HEK293 (cell line): ENCODE data around the gene CBR1.

Experiments
- CTCF ChIA-PET: fragments of 350-600 bp; formaldehyde crosslinking; extraction: SDS; loops from one replicate; lab custom pipeline; 2021; ENCODE audit warnings: antibody characterized with exemption; lab: Yijun Ruan, JAX
- POLR2A ChIA-PET: fragments of 300-600 bp; formaldehyde crosslinking; extraction: SDS; loops from one replicate; lab custom pipeline; 2020; ENCODE audit warnings: antibody characterized with exemption, inconsistent platforms; lab: Yijun Ruan, JAX
- H3K27ac ChIP-seq: fragments of 200-500 bp; sonication (Bioruptor generic); 2 replicates; pipeline ENCODE4 v1.5.1; 2014; ENCODE audit warnings: low read depth, low read length, control low read depth, inconsistent platforms; ENCODE audit errors: extremely low read depth
- H3K36me3 ChIP-seq, 2 experiments: fragments of 200-500 bp in 1 of 2; sonication (Bioruptor generic) in 1 of 2; 1 replicate in 1 of 2; 2 replicates in 1 of 2; pipeline ENCODE4 v1.5.1; 2014 to 2017; ENCODE audit warnings: inconsistent platforms in 2 of 2, low read length in 2 of 2; ENCODE audit not compliant: control insufficient read depth in 2 of 2, insufficient read depth in 1 of 2
- H3K4me1 ChIP-seq: fragments of 200-500 bp; sonication (Bioruptor generic); 2 replicates; pipeline ENCODE4 v1.5.1; 2014; ENCODE audit warnings: mild to moderate bottlenecking, low read length, inconsistent platforms; ENCODE audit not compliant: control insufficient read depth, insufficient read depth
- H3K4me3 ChIP-seq: 2 replicates; pipeline ENCODE4 v1.5.1; 2011; ENCODE audit warnings: low read depth, mild to moderate bottlenecking, control low read depth, low read length, moderate library complexity
- H3K9me3 ChIP-seq: fragments of 200-500 bp; sonication (Bioruptor generic); 2 replicates; pipeline ENCODE4 v1.5.1; 2014; ENCODE audit warnings: low read depth, low read length, inconsistent platforms; ENCODE audit not compliant: control insufficient read depth, insufficient read depth
- AEBP2 ChIP-seq: fragments of 450-650 bp; formaldehyde crosslinking; IDR thresholded peaks from 2 replicates; pipeline ENCODE4 v1.5.1; 2016; ENCODE audit warnings: missing biosample characterization, missing genetic modification characterization, borderline replicate concordance
- GLI4 ChIP-seq: fragments of 450-650 bp; formaldehyde crosslinking; IDR thresholded peaks from 2 replicates; pipeline ENCODE4 v1.5.1; 2016; ENCODE audit warnings: missing biosample characterization, missing genetic modification characterization
- IKZF3 ChIP-seq: fragments of 450-650 bp; IDR thresholded peaks from 2 replicates; pipeline ENCODE4 v1.5.0; 2018; ENCODE audit warnings: missing biosample characterization, mild to moderate bottlenecking, missing genetic modification characterization, moderate library complexity
- KLF16 ChIP-seq: fragments of 450-650 bp; formaldehyde crosslinking; IDR thresholded peaks from 2 replicates; pipeline ENCODE4 v1.5.1; 2017; ENCODE audit warnings: missing biosample characterization, missing genetic modification characterization
- KLF7 ChIP-seq: fragments of 450-650 bp; formaldehyde crosslinking; IDR thresholded peaks from 2 replicates; pipeline ENCODE4 v1.5.1; 2016; ENCODE audit warnings: missing biosample characterization, missing genetic modification characterization, borderline replicate concordance
- PBX3 ChIP-seq: sonication (generic); formaldehyde crosslinking; IDR thresholded peaks from 2 replicates; pipeline ENCODE4 v1.8.1; 2022; ENCODE audit warnings: mild to moderate bottlenecking, moderate library complexity, missing genetic modification reagents
- SETDB1 ChIP-seq: IDR thresholded peaks from one replicate; pipeline ENCODE4 v1.6.1; 2017; ENCODE audit warnings: mild to moderate bottlenecking, low read length, moderate library complexity, mixed read lengths; ENCODE audit not compliant: insufficient read length
- SP7 ChIP-seq: fragments of 450-650 bp; formaldehyde crosslinking; IDR thresholded peaks from 2 replicates; pipeline ENCODE4 v1.5.1; 2016; ENCODE audit warnings: missing biosample characterization, missing genetic modification characterization
- ZNF10 ChIP-seq: fragments of 450-650 bp; formaldehyde crosslinking; IDR thresholded peaks from 2 replicates; pipeline ENCODE4 v1.5.1; 2017; ENCODE audit warnings: missing biosample characterization, missing genetic modification characterization
- ZNF16 ChIP-seq: fragments of 450-650 bp; formaldehyde crosslinking; IDR thresholded peaks from 2 replicates; pipeline ENCODE4 v1.5.1; 2016; ENCODE audit warnings: low read depth, missing biosample characterization, missing genetic modification characterization
- ZNF211 ChIP-seq: fragments of 450-650 bp; formaldehyde crosslinking; IDR thresholded peaks from 2 replicates; pipeline ENCODE4 v1.5.1; 2016; ENCODE audit warnings: low read depth, missing biosample characterization, missing genetic modification characterization
- ZNF221 ChIP-seq: fragments of 450-650 bp; formaldehyde crosslinking; IDR thresholded peaks from 2 replicates; pipeline ENCODE4 v1.5.1; 2017; ENCODE audit warnings: missing biosample characterization, missing genetic modification characterization, borderline replicate concordance
- ZNF324 ChIP-seq: fragments of 450-650 bp; formaldehyde crosslinking; IDR thresholded peaks from 2 replicates; pipeline ENCODE4 v1.5.1; 2016; ENCODE audit warnings: missing biosample characterization, missing genetic modification characterization
- ZNF394 ChIP-seq: fragments of 450-650 bp; formaldehyde crosslinking; IDR thresholded peaks from 2 replicates; pipeline ENCODE4 v1.5.1; 2016; ENCODE audit warnings: missing biosample characterization, missing genetic modification characterization, mild to moderate bottlenecking, moderate library complexity, borderline replicate concordance
- ZNF501 ChIP-seq: fragments of 450-650 bp; formaldehyde crosslinking; IDR thresholded peaks from 2 replicates; pipeline ENCODE4 v1.5.1; 2016; ENCODE audit warnings: missing biosample characterization, missing genetic modification characterization
- ZNF521 ChIP-seq: fragments of 450-650 bp; formaldehyde crosslinking; IDR thresholded peaks from 2 replicates; pipeline ENCODE4 v1.5.1; 2017; ENCODE audit warnings: missing biosample characterization, mild to moderate bottlenecking, missing genetic modification characterization
- ZNF530 ChIP-seq: fragments of 450-650 bp; formaldehyde crosslinking; IDR thresholded peaks from 2 replicates; pipeline ENCODE4 v1.5.1; 2016; ENCODE audit warnings: low read depth, missing biosample characterization, missing genetic modification characterization
- ZNF549 ChIP-seq: fragments of 450-650 bp; IDR thresholded peaks from 2 replicates; pipeline ENCODE4 v1.5.1; 2018; ENCODE audit warnings: missing biosample characterization, missing genetic modification characterization, mild to moderate bottlenecking, inconsistent platforms, moderate library complexity
- ZNF664 ChIP-seq: fragments of 450-650 bp; formaldehyde crosslinking; IDR thresholded peaks from 2 replicates; pipeline ENCODE4 v1.5.1; 2016; ENCODE audit warnings: missing biosample characterization, missing genetic modification characterization
- ZNF707 ChIP-seq: fragments of 450-650 bp; formaldehyde crosslinking; IDR thresholded peaks from 2 replicates; pipeline ENCODE4 v1.5.1; 2016; ENCODE audit warnings: missing biosample characterization, missing genetic modification characterization
- ZNF76 ChIP-seq: fragments of 450-650 bp; formaldehyde crosslinking; IDR thresholded peaks from 2 replicates; pipeline ENCODE4; 2016; ENCODE audit warnings: low read depth, missing biosample characterization, missing genetic modification characterization, borderline replicate concordance
- TF ChIP-seq, protein P1 (sequence below): IDR thresholded peaks from 2 replicates; pipeline ENCODE4 v1.6.1; 2011; ENCODE audit warnings: mild to moderate bottlenecking, low read depth, low read length, borderline replicate concordance
- TF ChIP-seq, protein P2 (sequence below): fragments of 450-650 bp; formaldehyde crosslinking; IDR thresholded peaks from 2 replicates; pipeline ENCODE4 v1.5.1; 2016; ENCODE audit warnings: missing biosample characterization, missing genetic modification characterization
- TF ChIP-seq, protein P3 (sequence below): fragments of 450-650 bp; formaldehyde crosslinking; IDR thresholded peaks from 2 replicates; pipeline ENCODE4 v1.5.1; 2017; ENCODE audit warnings: missing biosample characterization, missing genetic modification characterization

Gene CBR1

GRCh38 chr21:36055551-36055950 lies 14.3 kb upstream of the CBR1 start:
- H3K27ac ChIP-seq: no peak overlapping the region
- peaks cover 4% of the 10 kb centered on the region; the same call in 1 of the 2 replicates for H3K4me1 ChIP-seq
- no peak overlapping the region for H3K4me3 ChIP-seq
- ChIA-PET CTCF (interaction anchor here (0.6 to 1.1 kb wide), 2 partner anchors 8 to 57 kb away, joined by 4 read pairs; no protein-coding TSS in a partner anchor), POLR2A (no interaction called here)
- TF ChIP-seq SETDB1 (no peak), PBX3 (CRISPR knock-in tag) (no peak), AEBP2 (tag by site-specific recombination) (no peak), IKZF3 (no peak), KLF7 (tag by site-specific recombination) (no peak), ZNF707 (tag by site-specific recombination) (no peak), ZNF211 (tag by site-specific recombination) (no peak), ZNF664 (tag by site-specific recombination) (no peak), GLI4 (tag by site-specific recombination) (no peak)
- TF ChIP-seq, protein P1, sequence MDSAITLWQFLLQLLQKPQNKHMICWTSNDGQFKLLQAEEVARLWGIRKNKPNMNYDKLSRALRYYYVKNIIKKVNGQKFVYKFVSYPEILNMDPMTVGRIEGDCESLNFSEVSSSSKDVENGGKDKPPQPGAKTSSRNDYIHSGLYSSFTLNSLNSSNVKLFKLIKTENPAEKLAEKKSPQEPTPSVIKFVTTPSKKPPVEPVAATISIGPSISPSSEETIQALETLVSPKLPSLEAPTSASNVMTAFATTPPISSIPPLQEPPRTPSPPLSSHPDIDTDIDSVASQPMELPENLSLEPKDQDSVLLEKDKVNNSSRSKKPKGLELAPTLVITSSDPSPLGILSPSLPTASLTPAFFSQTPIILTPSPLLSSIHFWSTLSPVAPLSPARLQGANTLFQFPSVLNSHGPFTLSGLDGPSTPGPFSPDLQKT: no peak
- TF ChIP-seq, protein P2, sequence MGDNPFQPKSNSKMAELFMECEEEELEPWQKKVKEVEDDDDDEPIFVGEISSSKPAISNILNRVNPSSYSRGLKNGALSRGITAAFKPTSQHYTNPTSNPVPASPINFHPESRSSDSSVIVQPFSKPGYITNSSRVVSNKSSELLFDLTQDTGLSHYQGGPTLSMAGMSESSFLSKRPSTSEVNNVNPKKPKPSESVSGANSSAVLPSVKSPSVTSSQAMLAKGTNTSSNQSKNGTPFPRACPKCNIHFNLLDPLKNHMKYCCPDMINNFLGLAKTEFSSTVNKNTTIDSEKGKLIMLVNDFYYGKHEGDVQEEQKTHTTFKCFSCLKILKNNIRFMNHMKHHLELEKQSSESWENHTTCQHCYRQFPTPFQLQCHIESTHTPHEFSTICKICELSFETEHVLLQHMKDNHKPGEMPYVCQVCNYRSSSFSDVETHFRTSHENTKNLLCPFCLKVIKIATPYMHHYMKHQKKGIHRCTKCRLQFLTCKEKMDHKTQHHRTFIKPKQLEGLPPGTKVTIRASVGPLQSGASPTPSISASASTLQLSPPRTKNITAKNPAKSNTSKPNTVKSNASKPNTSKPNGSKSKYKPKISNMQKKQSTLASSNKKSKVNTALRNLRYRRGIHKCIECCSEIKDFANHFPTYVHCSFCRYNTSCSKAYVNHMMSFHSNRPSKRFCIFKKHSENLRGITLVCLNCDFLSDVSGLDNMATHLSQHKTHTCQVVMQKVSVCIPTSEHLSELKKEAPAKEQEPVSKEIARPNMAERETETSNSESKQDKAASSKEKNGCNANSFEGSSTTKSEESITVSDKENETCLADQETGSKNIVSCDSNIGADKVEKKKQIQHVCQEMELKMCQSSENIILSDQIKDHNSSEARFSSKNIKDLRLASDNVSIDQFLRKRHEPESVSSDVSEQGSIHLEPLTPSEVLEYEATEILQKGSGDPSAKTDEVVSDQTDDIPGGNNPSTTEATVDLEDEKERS: no peak
- no peaks in the 10 kb centered on the region for H3K9me3 ChIP-seq
- H3K36me3 ChIP-seq: peaks cover 51 to 77% of the 10 kb centered on the region in 2 experiments

GRCh38 chr21:36059823-36060158 lies 10.0 kb upstream of the CBR1 start:
- H3K4me3 ChIP-seq: peak overlapping the region; percentile 55
- peak overlapping the region; percentile 89 for H3K27ac ChIP-seq
- CTCF ChIA-PET: interaction anchor here (0.5 to 1.8 kb wide), 4 partner anchors 9 to 1504 kb away, joined by 3 to 6 read pairs (median 4); no protein-coding TSS in a partner anchor
- POLR2A ChIA-PET: interaction anchor here (0.6 to 2.3 kb wide), 12 partner anchors 8 to 1172 kb away, joined by 3 to 58 read pairs (median 6); partner anchors contain the start of gene CBR1
- peaks cover 8% of the 10 kb centered on the region; the same call in 1 of the 2 replicates for H3K4me1 ChIP-seq
- no peaks in the 10 kb centered on the region for H3K9me3 ChIP-seq
- peaks cover 36 to 38% of the 10 kb centered on the region in 2 experiments for H3K36me3 ChIP-seq
- TF ChIP-seq ZNF394 (tag by site-specific recombination) (0 out of 2 replicates have a peak, but pooled peaks have one; percentile 15), ZNF10 (tag by site-specific recombination) (0 out of 2 replicates have a peak, but pooled peaks have one; percentile 5), ZNF16 (tag by site-specific recombination) (no peak), KLF16 (tag by site-specific recombination) (no peak; the same call in 1 of the 2 replicates), ZNF221 (tag by site-specific recombination) (no peak), ZNF324 (0 out of 2 replicates have a peak, but pooled peaks have one; percentile 48), ZNF501 (no peak), ZNF76 (tag by site-specific recombination) (peak; percentile 52; the same call in 1 of the 2 replicates), SP7 (tag by site-specific recombination) (peak; percentile 7; the same call in 1 of the 2 replicates), ZNF521 (tag by site-specific recombination) (no peak), ZNF549 (tag by site-specific recombination) (no peak), ZNF530 (tag by site-specific recombination) (no peak)
- TF ChIP-seq, protein P3, sequence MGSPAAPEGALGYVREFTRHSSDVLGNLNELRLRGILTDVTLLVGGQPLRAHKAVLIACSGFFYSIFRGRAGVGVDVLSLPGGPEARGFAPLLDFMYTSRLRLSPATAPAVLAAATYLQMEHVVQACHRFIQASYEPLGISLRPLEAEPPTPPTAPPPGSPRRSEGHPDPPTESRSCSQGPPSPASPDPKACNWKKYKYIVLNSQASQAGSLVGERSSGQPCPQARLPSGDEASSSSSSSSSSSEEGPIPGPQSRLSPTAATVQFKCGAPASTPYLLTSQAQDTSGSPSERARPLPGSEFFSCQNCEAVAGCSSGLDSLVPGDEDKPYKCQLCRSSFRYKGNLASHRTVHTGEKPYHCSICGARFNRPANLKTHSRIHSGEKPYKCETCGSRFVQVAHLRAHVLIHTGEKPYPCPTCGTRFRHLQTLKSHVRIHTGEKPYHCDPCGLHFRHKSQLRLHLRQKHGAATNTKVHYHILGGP (tag by site-specific recombination): no peak
